Glomerular endothelial cell (primary cell): ENCODE data around the gene PPID. TPM values are rescaled to one million over a fixed set of nuclear protein-coding genes. Genes with fewer than 3 reads are reported as not detected.
"Not testable (repeated sequence)": the region's sequence is repeated elsewhere in the genome, so short reads cannot be mapped to it uniquely, and the experiment has no call there.

Source experiments
- DNase-seq: peaks from one replicate; pipeline ENCODE4 v3.0.0-alpha.2; 2011; ENCODE audit warnings: low read depth, low spot score; ENCODE audit errors: extremely low read depth
- total RNA-seq: library from RNA; depleted of rRNA; stranded (reverse); fragments of >200 nt; gene quantifications from 2 replicates; pipeline ENCODE4 v1.2.3, GENCODE V29; 2015

The PPID gene
- total RNA-seq, 1 donor from 2014 or later, result 35.5 TPM

DNA sequence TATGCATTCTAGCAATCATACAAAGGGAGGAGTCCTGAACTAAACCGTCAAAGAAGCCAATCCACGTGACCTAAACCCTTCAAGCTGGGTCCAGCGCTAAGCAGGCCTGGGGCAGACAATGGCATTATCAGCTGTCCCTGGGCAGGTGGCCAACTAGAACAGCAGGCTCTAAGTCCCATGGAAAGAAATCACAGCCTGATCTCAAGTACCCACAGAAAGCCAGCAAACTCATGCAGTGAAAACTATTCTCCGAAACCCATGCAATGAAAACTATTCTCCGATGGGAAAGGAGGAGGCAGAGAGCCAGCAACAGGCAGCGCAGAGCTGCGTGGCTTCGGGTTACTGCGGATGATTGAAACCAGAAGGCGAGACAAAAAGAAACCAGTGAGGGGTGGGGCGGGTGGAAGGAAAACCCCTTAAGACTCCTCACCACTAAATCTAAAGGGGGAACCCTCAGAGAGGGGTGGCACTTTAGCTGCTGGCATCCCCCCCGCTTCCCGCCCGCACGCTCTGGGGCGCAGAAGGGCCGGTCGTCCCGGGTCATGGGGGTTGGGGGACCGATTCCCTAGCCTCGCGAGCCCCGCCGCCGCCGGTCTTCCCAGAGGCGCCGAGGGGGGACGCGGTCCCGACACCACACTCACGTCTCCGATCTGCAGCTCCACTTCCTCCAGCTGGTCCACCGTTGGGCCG lies 52.1 kb downstream of the PPID start:
- DNase-seq, result peak; percentile 64

DNA sequence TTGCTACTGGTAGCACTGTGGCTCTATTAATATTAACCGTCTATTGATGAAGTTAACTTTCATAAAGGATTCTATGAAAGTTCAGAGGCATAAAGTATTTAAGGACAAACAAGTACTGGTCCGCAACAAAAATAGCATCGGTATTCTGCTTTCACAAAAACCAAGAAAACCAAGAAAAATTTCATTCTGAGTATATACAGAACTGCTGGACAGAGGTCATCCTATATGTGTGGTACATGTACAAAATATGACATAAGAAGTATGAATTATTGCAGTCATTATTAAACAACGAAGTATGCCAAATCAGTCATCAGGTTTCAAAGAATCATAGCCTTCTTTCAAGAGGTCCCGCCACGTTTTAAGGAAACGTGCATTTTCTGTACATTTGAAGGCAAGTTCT lies 53.9 kb downstream of the PPID start:
- DNase-seq, result no peak

DNA sequence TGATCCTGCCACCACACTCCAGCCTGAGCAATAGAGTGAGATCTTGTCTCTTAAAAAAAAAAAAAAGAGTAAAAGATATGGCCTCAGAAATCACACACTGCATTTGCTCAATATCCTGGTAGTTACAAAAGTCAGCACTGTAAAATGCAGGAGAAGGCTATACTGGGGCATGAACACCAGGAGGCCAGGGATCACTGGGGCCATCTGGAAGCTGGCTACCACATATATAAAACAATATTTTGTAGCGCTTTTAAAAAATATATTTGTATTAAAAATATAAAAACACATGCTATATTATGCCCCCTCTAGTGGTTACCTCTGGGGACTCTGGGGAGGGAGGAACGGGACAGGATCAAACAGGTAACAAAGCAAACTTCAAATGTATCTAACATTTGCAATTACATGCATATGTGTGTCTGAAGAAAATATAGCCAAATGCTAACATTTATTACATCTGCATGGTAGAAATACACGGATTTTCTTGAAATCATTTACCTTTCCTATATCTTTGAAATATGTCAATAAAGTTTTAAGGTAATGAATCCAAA lies 55.5 kb downstream of the PPID start:
- DNase-seq, result no peak

DNA sequence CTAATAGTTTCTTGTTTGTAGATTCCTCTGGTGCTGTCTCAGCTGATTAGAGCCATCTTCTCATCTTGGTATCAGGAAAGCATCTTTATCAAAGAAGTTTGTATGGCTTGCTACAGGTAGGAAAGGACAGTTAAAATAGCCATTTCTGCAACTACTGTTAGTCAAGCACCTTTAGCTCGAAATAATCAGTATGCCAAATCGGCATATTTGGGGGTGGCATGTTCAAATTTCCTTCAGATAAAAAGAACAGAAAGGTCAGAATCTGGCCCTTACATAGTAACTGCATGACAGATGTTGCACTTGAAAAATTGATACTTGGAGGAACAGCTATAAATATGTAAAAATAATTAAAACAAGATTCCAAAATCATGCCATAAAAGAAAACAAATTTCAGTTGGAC lies 56.3 kb downstream of the PPID start:
- no peak for DNase-seq

DNA sequence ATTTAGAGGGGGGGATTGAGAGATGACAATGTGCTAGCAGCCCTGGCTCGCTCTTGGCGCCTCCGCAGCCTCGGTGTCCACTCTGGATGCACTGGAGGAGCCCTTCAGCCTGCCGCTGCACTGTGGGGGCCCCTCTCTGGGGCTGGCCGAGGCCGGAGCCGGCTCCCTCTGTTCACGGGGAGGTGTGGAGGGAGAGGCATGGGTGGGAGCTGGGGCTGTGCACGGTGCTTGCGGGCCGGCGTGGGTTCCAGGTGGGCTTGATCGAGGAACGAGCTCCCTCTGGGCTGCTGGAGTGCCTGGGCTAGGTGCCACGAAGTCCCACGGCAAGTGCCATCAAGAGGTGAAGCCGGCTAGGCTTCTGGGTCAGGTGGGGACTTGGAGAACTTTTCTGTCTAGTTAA lies 58.4 kb downstream of the PPID start:
- DNase-seq, result no peak

DNA sequence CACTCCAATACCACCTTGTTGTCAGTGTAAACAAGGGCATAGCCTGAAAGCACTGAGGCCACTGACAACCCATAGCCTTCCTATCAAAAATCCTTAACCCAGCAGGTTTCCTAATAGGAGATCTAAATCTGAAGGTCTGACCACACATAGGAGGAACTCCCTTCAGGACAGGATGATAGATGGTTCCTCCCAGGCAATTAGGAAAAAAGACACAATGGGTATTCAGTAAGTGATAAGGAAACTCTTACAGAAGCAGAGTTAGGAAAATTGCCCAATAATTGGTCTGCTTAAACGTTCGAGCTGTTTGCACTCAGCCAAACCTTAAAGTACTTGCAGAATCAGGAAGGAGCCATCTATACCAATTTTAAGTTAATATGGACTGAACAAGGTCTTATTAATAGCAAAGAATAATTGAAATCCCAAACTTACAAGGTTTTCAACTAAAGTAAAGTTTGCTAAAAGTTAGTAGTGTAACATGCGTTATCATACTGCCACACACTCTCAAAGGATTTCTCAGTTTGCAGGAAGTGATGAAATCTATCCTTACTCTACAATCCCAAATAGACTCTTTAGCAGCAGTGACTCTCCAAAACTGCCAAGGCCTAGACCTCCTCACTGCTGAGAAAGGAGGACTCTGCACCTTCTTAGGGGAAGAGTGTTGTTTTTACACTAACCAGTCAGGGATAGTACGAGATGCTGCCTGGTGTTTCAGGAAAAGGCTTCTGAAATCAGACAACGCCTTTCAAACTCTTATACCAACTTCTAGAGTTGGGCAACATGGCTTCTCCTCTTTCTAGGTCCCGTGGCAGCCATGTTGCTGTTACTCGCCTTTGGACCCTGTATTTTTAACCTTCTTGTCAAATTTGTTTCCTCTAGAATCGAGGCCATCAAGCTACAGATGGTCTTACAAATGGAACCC lies 59.2 kb downstream of the PPID start:
- DNase-seq, result not testable (repeated sequence)

DNA sequence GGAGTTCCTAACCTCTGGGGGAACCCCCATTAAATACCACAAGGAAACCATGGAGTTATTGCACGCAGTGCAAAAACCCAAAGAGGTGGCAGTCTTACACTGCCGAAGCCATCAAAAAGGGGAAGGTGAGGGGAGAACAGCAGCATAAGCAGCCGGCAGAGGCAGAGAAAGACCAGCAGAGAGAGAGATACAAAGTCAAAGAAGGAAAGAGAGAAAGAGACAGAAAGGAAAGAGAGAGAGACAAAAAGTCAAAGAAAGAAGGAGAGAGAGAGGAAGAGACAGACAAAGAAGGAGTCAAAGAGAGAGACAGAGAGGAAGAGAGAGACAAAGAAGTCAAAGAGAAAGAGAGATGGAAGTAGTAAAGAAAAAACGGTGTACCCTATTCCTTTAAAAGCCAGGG lies 59.9 kb downstream of the PPID start:
- DNase-seq, result not testable (repeated sequence)

Other genes starting within 250 kb of the PPID start
- gene RXFP1, start 201.5 kb downstream of the PPID start, total RNA-seq, result not detected in 2 replicates
- 11.1 and 13.8 TPM in 2 replicates for gene C4orf46, start 51.5 kb downstream of the PPID start, total RNA-seq
- 20.0 and 33.1 TPM in 2 replicates for gene ETFDH, start 51.1 kb downstream of the PPID start, total RNA-seq
- 24.2 and 25.2 TPM in 2 replicates for gene FNIP2, start 45.6 kb upstream of the PPID start, total RNA-seq